VCaP (cell line): ENCODE results near the gene PAPPA2.

Experiments used
- H3K27ac ChIP-seq: fragments of 450-650 bp; 2 replicates; pipeline ENCODE4 v1.5.1; 2017
- TF ChIP-seq, protein P1 (sequence below): fragments of 450-650 bp; conservative IDR thresholded peaks from 2 replicates; pipeline ENCODE4 v1.5.1; 2017; ENCODE audit warnings: mild to moderate bottlenecking, moderate library complexity

The PAPPA2 gene

DNA sequence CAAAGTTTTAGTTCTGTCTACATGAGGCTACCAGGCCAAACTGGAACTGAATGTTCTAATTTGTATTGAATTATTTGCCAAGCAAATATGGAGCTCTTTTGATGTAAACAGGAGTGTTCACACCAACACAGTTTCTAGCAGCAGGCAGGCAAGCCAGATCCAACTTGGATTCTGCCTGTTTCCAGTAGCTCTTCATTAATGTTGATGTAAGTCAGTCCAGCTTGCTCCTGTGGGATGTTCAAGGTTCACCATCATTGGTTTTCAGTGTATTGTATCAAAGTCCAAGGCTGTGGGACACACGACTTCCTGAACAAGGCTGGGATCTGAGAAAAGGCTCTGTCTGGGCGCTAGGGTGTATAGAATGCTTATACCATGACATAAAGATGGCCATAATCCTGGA lies 68.1 kb downstream of the PAPPA2 start:
- peak overlapping the region; percentile 85 for H3K27ac ChIP-seq
- TF ChIP-seq, protein P1, sequence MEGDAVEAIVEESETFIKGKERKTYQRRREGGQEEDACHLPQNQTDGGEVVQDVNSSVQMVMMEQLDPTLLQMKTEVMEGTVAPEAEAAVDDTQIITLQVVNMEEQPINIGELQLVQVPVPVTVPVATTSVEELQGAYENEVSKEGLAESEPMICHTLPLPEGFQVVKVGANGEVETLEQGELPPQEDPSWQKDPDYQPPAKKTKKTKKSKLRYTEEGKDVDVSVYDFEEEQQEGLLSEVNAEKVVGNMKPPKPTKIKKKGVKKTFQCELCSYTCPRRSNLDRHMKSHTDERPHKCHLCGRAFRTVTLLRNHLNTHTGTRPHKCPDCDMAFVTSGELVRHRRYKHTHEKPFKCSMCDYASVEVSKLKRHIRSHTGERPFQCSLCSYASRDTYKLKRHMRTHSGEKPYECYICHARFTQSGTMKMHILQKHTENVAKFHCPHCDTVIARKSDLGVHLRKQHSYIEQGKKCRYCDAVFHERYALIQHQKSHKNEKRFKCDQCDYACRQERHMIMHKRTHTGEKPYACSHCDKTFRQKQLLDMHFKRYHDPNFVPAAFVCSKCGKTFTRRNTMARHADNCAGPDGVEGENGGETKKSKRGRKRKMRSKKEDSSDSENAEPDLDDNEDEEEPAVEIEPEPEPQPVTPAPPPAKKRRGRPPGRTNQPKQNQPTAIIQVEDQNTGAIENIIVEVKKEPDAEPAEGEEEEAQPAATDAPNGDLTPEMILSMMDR = no peak

DNA sequence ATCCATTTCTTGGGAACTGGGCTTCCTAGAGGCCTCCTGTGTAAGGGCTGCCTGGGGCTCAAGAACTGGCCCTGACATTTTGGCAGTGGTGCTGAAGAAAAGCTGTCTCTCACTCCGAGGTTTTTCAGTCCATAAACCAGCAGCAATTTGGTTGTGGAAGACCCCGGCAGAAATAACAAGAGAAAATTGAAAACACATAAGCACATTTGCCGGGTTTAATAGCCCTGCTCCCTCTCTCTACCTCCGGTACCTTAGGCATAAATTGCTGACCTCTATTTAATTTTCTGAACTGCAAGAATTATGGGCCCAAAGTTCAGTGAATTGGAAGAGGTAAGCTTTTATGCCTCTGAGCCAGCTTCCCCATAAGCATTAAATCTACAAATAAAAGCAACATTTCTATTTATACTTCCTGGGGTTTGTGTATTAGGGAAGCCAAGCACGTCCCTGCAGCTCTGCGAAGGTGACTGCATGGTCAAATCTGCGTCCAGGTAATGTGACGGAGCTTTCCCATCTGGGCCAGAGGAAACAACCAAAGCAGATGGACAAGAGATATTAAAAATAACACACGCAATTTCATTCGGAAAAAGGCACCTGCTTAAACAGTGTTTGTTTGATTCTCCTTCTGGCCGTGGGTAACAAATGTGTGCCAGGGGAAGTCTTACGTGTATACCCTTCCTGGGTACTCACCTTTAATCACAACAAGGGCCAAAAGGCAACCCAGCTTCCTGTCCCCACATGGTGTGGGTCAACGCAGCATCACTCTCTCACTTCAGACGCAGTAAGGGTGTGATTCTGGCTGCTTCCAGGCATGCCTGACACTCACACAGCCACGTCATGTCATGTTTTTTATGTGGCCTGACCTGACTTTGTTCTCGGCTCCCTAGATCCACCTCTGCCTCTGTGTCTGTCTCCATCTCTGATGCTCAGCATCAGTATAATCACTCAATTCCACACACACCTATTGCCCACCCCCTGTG lies 69.2 kb downstream of the PAPPA2 start:
- TF ChIP-seq, protein P1 = no peak
- H3K27ac ChIP-seq = peak overlapping the region; percentile 85

DNA sequence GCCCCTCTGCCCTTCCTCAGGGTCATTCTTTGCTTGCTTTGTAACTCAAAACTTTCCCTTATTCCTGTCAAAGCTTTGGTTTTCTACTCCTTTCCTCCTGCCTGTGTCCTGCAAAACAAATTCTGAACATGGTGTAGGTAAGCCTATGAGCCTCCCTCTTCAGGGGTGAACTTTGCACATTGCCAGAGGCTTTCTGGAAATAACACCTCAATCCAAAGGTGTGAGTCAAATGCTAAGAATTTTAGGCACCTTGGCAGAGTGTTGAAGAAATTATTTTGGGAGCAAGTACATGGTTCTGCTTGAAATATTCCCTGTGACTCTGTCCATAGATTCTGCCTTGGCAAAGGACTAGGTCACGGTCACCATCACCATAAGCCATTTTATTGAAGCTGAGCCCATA lies 70.0 kb downstream of the PAPPA2 start:
- TF ChIP-seq, protein P1 = no peak
- peak overlapping the region; percentile 85 for H3K27ac ChIP-seq

DNA sequence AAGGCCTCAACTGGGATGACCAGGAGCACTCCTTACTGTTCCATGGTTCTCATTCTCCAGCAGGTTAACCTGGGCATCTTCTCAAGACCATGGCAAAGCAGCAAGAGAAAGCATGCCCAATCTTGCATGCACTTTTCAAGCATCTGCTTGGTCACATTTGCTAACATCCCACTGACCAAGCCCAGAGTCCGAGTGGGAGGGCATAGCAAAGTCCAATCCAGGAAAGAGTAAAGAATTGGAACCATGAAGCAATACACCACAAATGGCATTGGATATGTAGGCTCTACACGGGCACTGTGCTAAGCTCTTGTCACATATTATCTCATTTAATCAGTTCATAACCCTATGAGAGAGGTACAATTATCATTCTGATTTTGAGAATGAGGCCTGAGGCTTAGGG lies 73.6 kb downstream of the PAPPA2 start:
- H3K27ac ChIP-seq = no peak overlapping the region
- TF ChIP-seq, protein P1 = no peak

DNA sequence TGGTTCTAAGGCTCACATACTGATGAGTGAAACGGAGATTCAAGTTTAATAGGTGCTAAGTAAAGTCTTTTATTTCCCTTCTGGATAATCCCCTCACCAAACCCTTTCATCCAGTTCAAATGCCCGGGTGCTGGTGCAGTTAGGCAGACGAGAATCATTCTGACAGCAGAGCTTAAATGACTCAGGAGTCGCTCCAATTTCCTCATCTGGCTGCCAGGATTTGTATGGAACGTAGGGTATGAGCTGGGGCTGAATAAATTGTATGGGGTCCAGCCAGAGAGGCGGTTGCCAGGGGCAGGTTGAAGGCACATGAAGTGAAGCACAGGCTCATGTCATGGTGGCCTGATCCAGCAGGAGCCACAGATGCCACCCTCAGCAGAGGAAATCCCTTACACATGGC lies 76.0 kb downstream of the PAPPA2 start:
- TF ChIP-seq, protein P1 = no peak

DNA sequence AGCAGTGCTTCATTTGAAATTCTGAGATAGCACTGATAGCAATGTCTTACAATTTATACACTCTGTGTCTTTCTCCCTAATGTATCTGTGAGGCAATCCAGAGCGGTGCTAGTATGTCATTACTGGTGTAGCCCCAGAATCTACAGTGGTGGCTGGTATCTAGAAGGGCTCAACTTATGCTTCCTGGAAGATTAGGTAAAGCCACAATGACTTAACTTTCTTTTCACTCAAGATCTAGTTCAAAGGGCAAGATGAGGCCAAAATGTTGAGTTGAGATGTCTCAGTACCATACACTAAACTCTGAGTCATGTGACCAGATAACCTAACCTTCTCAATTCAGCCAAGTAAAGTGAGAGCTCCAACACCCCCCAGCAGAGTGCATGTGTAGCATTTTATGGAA lies 77.5 kb downstream of the PAPPA2 start:
- TF ChIP-seq, protein P1 = no peak
- no peak overlapping the region for H3K27ac ChIP-seq

More for the DNA sequence above, 76.0 kb downstream of the PAPPA2 start:
- H3K27ac ChIP-seq = no peak overlapping the region

DNA sequence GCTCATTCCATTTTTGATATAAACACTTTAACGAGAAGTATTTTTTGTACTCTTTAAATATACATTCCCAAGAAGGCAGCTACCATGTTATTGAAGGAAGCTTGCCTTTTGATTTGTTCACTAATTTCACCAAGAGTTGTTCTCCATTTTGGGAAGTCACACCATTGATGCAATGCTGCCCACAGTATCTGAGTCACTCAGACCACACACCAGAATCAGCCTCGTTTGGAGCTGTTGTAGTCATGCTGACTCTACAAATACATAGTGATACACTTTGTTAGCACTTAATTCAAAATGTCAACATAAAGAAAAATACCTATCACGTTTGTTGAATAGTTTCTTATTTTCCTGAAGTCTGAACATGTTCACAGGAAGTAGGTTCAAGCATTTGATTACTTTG lies 78.7 kb downstream of the PAPPA2 start:
- TF ChIP-seq, protein P1 = no peak
- no peak overlapping the region for H3K27ac ChIP-seq
